ENCODE measurements around the gene TMEM243.

Gene TMEM243

GRCh38 chr7:87154569-87154968 lies 65.0 kb downstream of the TMEM243 start:
- FAIRE-seq: no peak

GRCh38 chr7:87154166-87154565 lies 65.4 kb downstream of the TMEM243 start:
- FAIRE-seq: no peak

GRCh38 chr7:87152897-87153641 lies 66.5 kb downstream of the TMEM243 start:
- FAIRE-seq: no peak

GRCh38 chr7:87152112-87152896 lies 67.2 kb downstream of the TMEM243 start, which contains the start of gene DMTF1:
Gene DMTF1 (plus strand): TSS chr7:87152453. CDS start chr7:87164942, 12,489 bp downstream.
- no peak for FAIRE-seq

- FAIRE-seq: no peak
These were observed 67.8 kb downstream of the TMEM243 start for GRCh38 chr7:87151729-87152111.

GRCh38 chr7:87151002-87151728 lies 68.4 kb downstream of the TMEM243 start:
- FAIRE-seq: no peak

GRCh38 chr7:87148332-87148955 lies 71.1 kb downstream of the TMEM243 start:
- peak; percentile 73 for FAIRE-seq

GRCh38 chr7:87147500-87147899 lies 72.0 kb downstream of the TMEM243 start:
- FAIRE-seq: no peak

GRCh38 chr7:87146740-87147386 lies 72.7 kb downstream of the TMEM243 start:
- FAIRE-seq: no peak

Data from endometrium (tissue), 2 donors.